GM19025 (cell line): Measurements from ENCODE around the gene RCN2.
"Not testable (repeated sequence)": the region's sequence is repeated elsewhere in the genome, so short reads cannot be mapped to it uniquely, and the experiment has no call there.

Experiments used
- ATAC-seq: cut with Tn5 transposase; IDR thresholded peaks from one replicate; pipeline ENCODE4 v1.9.1; 2021; ENCODE audit warnings: mild to moderate bottlenecking, low read depth, moderate library complexity; ENCODE audit not compliant: unreplicated experiment

Gene RCN2

DNA sequence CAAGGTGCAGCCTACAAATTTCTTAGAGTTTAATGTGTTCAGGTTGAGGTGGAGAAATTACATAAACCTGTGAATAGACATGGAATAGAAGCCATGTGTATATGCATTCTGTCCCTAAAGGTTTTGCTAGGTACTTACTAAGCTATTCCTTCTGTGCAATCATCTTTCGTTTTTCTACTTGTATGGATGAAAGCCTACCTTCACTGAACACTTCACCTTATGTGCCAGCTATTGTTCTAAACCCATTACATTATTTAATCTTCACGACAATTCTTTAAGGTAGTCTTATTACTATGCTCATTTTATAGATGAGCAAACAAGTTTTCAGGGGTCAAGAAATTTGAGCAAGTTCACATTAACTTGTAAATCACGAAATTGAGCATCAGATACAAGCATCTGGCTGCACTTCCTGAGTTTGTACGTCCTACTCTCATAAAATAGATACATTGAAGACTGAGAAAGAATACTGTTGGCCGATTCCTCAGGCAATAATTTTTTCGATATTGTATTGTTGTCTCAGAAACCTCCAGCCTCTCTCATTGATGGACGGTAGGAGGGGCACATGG is 635 bp upstream of the RCN2 start:
- no peak for ATAC-seq

GRCh38 chr15:76932135-76932966 is 802 bp downstream of the RCN2 start:
- ATAC-seq = no peak

- ATAC-seq = no peak
Observed at GRCh38 chr15:76935620-76936019, 4.1 kb downstream of the RCN2 start.

- no peak for ATAC-seq
Observed at GRCh38 chr15:76936671-76937070, 5.1 kb downstream of the RCN2 start.

DNA sequence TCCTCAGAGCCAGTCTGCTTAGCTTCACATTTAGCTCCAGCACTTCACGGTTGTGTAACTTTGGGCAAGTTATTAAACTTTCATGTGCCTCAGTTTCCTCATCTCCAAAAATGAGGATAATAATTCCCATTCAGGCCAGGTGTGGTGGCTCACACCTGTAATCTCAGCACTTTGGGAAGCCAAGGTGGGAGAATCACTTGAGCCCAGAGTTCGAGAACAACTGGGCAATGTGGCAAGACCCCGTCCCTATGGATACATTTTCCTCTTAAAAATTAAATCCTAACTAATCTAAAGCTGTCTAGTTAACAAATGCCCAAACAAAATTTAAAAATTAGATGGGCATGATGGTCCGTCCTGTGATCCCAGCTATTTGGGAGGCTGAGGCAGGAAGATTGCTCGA is 7.2 kb downstream of the RCN2 start:
- ATAC-seq = no peak

DNA sequence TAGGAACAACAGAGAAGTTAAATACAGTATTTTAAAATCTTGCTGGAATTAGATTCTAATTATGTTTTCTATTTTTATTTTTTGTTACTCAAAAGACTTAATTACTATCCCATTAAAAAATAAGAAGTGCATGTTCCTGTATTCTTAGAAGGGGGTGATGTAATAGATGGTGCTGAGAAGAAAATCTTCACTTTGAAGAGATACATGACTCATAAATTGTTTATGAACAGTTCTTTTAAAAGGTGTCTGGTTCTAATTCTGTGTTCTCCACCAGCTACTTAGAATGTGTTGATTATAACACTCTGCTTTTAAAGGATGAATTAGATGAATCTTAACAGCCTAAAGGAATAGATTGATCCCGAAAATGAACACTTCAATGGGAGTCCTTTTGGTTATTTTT is 8.2 kb downstream of the RCN2 start:
- ATAC-seq = no peak

- ATAC-seq = no peak
Observed at GRCh38 chr15:76941636-76942035, 10.1 kb downstream of the RCN2 start.

- ATAC-seq = no peak
Observed at GRCh38 chr15:76942331-76942730, 10.8 kb downstream of the RCN2 start.

- no peak for ATAC-seq
Observed at GRCh38 chr15:76945494-76946093, 14.0 kb downstream of the RCN2 start.

GRCh38 chr15:76947454-76947853 is 15.9 kb downstream of the RCN2 start:
- no peak for ATAC-seq

GRCh38 chr15:76951220-76951619 is 19.7 kb downstream of the RCN2 start:
- no peak for ATAC-seq

- ATAC-seq = no peak
Observed at GRCh38 chr15:76953913-76954312, 22.4 kb downstream of the RCN2 start.

GRCh38 chr15:76954744-76955143 is 23.2 kb downstream of the RCN2 start:
- no peak for ATAC-seq

DNA sequence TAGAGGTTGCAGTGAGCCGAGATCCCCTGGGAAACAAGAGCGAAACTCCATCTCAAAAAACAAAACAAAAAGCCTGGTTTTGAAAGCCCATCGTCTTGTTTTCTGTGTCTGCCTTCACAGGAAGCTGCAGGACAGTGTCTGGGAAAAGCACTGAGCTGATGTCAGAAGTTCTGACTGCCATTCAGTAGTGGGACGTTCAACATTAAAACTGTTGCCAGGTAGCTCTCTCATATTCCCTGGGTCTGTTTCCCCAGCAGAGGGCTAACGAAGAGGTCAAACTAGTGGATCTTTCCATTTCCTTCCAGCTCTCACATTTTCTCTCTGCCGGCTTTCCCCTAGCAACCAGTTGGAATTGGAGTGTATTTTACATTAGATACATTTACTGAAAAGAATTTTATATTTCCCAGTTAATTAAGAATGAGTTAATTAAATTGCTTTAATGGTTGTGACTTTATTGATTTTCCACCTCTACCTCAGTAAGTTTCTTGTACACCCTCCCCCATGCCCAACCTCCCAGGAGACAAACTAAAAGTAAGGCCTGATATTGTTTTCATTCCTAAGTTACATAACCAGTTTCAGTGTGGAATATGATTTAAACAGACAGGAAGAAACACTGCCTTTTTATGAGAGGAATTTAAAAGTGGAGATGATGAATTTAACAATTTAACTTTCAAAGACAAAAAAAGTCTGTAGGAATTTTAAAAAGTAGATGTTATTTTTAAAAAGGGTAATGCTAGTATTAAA is 29.9 kb downstream of the RCN2 start:
- ATAC-seq = no peak

GRCh38 chr15:76962337-76963013 is 30.9 kb downstream of the RCN2 start:
- ATAC-seq = no peak

DNA sequence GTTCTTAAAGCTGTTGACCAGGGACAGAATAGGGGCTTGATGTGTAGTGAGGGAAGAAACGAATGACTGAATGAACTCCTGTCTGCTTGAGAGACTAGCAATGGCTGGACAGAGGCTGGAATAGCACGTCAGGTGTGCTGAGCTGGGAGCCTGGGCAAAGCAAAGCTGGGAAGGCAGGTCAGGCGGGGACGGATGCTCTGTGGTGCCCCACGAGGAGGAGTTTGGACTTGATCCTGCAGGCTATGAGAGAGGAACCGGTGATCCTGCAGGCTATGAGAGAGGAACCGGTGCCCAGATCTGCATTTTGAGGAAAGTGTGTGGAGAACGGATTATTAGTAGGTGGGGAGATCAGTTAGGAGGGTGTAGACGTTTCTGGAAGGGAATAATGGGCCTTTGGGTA is 32.0 kb downstream of the RCN2 start:
- no peak for ATAC-seq

GRCh38 chr15:76964157-76964556 is 32.6 kb downstream of the RCN2 start:
- ATAC-seq = no peak

DNA sequence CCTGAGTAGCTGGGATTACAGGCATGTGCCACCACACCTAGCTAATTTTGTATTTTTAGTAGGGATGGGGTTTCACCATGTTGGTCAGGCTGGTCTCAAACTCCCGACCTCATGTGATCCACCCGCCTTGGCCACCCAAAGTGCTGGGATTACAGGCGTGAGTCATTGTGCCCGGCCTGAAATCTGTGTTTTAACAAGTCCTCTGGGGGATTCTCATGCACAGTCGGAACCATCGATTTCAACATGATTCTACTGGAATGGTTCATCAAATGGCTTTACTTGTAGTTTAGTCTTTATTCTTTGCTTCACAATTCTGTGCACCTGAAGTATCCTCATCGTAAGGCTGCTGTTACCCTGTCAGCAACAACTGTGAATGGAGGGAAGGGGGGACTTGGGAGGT is 34.5 kb downstream of the RCN2 start:
- ATAC-seq = not testable (repeated sequence)

DNA sequence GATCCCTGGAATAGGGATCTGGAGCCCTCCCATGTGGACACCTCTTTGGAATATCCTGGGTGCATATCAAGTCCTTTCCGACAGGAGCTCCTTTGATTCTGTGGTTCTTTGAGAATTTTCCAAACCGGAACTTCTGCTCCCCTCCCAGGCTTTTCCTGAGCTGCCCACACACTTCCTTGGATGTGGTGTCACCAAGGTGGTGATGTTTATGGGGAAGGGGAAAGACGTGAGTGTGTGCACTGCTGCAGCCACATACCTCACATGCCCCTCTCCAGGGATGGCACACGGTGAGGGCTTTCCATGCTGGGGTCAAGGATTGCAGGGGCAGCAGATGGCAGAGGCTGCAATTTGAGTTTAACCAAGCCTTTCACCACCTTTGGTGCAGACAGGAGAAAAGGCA is 35.5 kb downstream of the RCN2 start:
- ATAC-seq = no peak

- ATAC-seq = no peak
Observed at GRCh38 chr15:76968306-76968705, 36.8 kb downstream of the RCN2 start.
